Eye (tissue), 1 donor: ENCODE data around the gene GGCT.

Source experiments
- DNase-seq: peaks from one replicate; pipeline ENCODE4 v3.0.0-alpha.2; 2015

Gene GGCT

DNA sequence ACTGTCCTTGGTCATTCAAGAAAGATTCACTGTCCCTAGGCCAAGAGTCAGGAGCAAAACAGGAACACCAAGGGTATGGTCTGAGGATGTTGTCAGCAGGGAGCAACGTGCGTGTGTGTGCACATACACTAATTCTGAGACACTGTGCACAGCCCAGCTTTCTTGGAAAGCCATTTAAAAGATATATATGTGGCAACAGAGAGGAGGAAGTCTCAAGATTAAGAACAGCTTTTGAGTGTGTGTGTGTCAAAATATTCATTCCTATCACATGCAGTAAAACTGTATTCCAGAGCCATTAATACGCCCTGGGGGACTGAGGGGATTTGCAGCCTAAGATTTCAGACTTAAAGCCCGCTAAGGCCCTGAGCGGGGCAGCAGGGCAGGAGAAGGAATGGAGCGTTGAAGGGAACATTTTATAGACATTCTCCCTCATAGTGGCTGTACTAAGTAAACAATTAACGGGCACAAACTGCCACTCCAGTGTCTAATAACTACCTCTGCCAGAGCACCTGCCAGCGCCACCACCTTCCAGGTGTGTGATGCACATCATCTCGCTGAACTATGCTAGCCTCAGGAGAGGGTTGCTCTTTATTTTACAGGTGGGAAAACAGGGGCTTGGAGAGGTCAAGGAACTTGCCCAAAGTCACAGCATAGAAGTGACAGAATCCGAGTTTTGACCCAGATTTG is 28.0 kb downstream of the GGCT start:
- peak; percentile 38 for DNase-seq

GRCh38 chr7:30475580-30475979 is 29.0 kb downstream of the GGCT start:
- DNase-seq = no peak

GRCh38 chr7:30474893-30475292 is 29.7 kb downstream of the GGCT start:
- DNase-seq = no peak

DNA sequence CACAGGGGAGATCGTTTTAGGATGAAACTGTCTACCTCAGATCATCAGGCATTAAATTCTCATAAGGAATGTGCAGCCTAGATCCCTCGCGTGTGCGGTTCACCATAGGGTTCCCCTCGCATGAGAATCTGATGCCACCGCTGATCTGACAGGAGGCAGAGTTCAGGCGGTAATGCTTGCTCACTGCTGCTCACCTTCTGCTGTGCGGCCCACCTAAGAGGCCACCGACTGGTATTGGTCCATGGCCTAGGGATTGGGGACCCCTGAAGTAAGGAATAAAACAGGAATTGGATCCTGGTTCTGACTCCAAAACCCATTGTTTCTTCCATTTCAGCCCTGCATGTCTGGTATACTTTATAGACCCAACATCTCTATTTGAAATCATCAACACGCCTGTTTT is 30.1 kb downstream of the GGCT start:
- no peak for DNase-seq

- DNase-seq = no peak
Measured at GRCh38 chr7:30473903-30474302, 30.7 kb downstream of the GGCT start.

DNA sequence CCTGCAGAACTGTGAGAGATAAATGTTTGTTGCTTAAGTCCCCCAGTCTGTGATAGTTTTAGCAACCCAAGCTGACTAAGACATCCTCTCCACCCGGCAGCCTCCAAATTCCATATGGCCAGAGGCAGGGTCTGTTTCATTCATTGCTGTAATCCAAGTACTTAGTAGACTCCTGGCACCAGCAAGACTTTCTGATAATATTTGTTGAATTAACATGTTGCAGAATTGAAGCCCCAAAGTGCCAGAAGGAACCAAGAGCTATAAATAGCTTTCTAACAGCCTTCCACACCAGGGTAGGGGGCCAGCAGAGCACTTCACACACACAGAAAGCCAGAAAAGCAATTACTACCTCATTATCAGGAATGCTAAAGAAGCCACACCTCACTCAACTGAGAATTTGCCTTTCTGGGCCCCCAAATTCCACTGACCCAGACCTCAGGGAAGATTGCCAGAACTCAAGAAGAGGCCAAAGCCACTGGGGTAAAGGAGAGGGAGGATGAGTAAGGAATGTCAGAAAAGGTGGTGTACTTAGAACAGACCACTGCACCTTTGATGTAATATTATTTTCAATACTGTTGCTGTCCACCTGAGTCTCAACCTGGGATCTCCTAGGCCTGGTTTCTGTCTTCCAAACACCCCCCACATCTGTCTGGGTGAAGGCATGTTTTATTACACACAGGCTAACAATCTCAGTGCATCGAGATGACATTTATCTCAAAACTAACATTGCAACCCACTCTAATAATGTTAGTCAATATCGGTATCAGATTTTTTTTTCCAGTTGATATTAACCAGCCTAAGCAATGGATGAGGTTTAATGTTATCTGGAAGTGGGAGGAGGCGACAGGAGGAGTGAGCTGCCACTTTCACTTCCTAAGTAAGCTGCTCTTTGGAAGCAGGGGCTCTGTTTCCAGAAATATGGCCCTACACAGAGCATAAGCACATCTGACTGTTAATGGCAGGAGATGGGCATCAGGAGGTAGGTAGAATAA is 31.5 kb downstream of the GGCT start:
- DNase-seq = no peak

GRCh38 chr7:30472081-30472783 is 32.4 kb downstream of the GGCT start:
- no peak for DNase-seq

DNA sequence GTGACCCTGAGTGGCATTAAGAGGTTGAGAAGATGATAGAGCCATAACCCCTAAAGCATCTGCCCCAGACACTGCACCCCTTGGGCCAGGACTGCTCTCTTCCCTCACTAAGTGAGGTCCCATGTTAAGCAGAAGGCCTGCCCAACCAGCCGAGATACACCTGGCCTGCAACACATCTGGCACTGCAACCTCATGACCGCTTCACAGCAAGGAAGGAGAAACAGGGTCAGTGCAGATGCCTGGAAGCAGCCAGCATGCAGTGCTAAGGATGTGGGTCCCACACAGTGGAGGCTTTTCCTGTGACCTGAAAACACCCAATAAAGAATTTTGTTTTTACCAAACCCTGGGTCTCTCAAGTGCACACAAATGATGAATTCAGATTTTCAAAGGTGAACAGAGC is 33.4 kb downstream of the GGCT start:
- DNase-seq = no peak

- peak; percentile 35 for DNase-seq
Measured at GRCh38 chr7:30470771-30471170, 33.9 kb downstream of the GGCT start.

DNA sequence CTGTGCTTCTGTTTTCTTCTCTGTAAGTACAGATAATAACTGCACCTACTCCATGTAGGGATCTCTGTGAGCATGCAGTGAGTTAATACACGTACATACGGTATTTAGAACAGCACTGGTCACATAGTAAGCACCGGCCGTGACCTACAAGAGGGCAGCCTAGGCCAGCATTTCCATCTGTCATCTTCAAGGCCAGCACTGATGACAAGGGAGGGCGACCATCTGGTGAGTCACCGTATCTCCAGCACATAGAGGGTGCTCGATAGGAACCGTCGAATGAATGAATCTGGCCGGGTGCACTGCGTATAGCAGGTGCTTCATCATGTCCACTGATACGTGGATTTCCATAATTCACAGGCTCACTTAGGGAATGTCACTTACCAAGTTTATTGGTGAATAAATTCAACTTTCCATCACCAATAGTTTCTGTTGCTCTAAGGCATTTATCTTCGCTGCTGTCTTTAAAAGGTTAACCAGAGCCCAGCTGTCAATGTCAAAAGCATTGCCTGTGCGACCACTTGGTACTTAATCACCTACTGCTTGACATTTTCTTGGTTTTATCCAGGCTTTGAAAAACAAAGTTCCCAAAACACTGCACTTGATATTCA is 34.4 kb downstream of the GGCT start:
- peak; percentile 52 for DNase-seq

DNA sequence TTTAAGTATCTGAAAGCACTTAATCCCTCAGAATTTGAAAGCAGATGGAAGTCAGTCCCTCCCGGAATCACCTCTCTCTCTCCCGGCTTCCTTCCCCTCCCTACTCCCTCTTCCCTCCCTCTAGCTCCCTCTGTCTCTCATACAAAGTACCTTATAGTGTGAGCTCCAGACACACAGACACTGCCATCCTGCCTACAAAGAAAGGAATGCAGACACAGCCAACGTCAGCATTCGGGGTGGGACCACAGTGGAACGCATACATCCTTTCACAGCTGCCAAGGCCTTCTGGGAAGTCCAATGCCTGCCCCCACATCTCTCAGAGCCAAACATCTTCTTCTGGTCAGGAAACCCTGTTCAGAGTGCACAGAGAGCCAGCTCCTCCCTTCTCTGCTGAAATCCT is 35.3 kb downstream of the GGCT start:
- peak; percentile 76 for DNase-seq

- DNase-seq = no peak
Measured at GRCh38 chr7:30468791-30469190, 35.8 kb downstream of the GGCT start.

DNA sequence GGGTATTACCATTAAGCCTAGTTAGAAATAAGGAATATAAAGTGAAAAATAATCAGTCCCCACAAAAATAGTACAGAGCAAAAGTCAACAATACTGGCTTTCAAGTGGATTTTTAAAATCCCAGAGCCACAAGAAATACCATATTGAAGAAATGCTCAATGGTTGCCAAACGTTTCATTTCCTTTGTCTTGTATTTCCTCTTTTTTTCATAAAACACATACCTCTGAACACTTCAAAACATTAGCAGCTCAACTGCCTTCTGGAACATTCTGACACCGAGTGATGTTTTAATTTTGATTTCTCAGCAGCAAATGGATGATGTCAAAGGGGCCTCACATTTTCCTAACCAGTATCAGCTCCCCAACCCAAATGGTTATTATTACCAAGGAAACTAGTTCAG is 36.6 kb downstream of the GGCT start:
- DNase-seq = no peak

- DNase-seq = no peak
Measured at GRCh38 chr7:30467271-30467670, 37.4 kb downstream of the GGCT start.

GRCh38 chr7:30466266-30466665 is 38.4 kb downstream of the GGCT start:
- DNase-seq = no peak

DNA sequence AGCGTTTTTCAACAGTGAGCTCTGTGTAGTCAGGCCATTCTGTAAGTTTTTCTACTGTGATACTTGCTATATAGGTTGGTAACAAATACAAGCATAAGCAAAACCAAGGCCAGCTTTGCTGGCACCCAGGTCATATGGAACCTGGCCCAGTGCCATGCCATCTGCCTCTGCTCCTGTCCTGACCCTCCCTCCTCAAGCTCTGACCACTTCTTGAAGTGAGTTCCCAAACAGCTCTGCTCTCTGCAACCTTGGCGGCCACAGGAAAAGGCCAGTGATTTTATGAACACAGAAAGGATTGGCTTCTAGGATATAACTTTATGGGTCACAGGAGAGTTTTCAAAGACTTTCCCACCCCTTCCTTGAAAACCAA is 38.8 kb downstream of the GGCT start:
- DNase-seq = no peak

- DNase-seq = no peak
Measured at GRCh38 chr7:30465046-30465810, 39.4 kb downstream of the GGCT start.

DNA sequence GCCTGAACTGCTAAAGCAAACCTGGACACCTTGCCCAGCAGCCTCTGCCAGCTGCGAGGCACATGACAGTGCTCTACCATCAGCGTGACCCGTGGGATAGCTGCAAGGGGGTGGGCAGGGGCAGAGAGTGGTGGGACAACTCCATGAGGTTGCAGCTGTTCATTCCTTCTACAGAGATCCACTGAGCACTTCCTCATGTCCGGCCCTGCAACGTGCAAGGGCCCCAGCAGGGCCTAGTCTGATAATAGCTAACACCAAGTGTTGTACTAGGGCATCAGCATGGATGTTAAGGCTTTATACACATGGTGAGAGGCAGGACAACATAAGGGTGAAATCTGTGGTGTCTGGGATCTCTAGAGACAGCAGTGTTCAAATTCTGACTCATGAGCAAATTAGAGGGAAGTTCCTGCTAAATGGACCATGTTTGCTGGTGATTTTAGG is 40.4 kb downstream of the GGCT start:
- no peak for DNase-seq

GRCh38 chr7:30463405-30464145 is 41.1 kb downstream of the GGCT start:
- no peak for DNase-seq

DNA sequence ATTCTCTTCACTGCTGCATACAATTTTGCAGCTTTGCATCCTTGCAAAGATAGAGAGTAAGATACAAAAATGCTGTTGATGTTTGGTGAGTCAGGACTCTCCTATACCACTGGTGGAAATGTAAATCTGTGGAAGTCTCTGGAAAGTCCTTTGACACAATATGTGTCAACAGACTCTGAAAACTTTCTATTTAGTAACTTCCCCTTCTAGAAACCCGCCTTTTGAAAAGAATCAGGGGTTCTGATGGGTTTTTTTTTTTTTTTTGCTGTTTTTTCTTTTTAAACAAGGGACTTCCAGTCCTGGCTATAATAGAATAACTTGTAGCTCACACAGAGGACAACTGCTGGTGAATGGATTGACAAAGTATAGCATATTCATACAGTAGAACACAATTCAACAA is 42.5 kb downstream of the GGCT start:
- DNase-seq = no peak

GRCh38 chr7:30460246-30460633 is 44.4 kb downstream of the GGCT start:
- no peak for DNase-seq
